ENCODE data around the gene MAGT1.
"Not testable (repeated sequence)": the region's sequence is repeated elsewhere in the genome, so short reads cannot be mapped to it uniquely, and the experiment has no call there.

Gene MAGT1

DNA sequence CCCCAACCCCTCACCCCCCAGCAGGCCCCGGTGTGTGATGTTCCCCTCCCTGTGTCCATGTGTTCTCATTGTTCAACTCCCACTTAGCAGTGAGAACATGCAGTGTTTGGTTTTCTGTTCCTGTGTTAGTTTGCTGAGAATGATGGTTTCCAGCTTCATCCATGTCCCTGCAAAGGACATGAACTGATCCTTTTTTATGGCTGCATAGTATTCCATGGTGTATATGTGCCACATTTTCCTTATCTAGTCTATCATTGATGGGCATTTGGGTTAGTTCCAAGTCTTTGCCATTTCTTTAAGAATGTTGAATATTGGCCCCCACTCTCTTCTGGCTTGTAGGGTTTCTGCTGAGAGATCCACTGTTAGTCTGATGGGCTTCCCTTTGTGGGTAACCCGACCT lies 73.2 kb downstream of the MAGT1 start:
- DNase-seq = not testable (repeated sequence)

- no peak for DNase-seq
Observed at GRCh38 chrX:77820091-77820727, 75.0 kb downstream of the MAGT1 start.

DNA sequence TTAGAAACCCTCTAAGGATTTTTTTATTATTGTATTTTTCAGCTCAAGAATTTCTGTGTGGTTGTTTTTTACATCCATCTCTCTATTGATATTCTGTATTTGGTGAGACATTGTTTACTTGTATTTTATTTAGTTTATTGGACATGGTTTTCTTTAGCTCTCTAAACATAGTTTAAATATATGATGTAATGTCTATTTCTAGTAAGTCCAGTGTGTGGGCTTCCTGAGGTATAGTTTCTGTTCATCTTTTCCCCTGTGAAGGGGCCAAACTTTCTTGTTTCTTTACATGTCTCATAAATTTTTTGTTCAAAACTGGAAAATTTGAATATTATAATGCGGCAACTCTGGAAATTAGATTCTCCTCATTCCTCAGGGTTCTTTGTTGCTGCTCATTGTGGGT lies 81.0 kb downstream of the MAGT1 start:
- DNase-seq = no peak

DNA sequence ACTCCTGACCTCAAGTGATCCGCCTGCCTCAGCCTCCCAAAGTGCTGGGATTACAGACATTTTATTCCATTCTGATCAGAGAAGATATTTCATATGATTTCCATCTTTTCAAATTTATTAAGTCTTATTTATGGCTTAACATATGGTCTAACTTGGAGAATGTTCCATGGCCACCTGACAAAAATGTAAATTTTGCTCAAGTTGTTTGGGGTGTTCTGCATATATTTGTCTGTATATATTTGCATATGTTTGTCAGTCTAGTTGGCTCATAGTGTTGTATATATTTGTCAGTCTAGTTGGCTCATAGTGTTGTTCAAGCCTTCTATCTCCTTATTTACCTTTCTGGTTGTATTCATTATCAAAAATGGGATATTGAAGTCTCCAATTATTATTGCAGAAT lies 93.0 kb downstream of the MAGT1 start:
- DNase-seq = no peak

DNA sequence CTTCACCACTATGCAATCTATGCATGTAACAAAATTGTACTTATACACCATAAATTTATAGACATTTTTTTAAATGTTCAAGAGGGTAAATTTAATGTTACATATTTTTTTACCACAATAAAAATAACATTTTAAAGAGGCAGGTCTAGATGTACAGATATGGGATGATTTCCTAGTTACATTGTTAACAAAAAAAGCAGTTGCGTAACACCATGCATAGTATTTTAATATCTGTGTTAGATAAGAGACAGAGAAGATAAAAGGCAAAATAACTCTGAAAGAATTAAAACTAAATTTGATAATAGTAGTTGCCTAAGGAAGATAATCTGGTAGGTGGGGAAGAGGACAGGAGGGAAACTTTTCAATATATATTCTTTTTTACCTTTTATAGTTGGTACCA lies 100.1 kb downstream of the MAGT1 start:
- DNase-seq = no peak

- DNase-seq = no peak
Observed at GRCh38 chrX:77793946-77794345, 101.3 kb downstream of the MAGT1 start.

DNA sequence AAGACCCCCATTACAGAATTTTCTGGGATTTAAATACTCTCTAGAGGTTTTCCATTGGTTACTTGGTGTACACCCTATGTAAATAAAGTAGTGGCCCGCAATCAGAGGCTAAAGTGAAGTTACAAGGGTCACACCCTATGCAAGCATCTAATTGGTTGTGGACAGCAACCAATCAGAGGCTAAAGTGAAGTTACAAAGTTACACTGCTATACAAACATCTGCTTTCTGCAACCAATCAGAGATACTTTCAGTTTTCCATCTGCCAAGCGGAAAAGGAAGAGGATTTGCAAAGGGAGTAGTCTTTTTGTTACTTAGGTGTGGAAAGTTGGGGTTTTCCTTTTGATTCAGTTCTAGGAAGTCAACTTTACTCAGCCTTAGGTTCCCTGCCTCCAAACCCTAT lies 107.2 kb downstream of the MAGT1 start:
- DNase-seq = peak; percentile 82

GRCh38 chrX:77786365-77786680 lies 108.9 kb downstream of the MAGT1 start:
- no peak for DNase-seq

- DNase-seq = peak; percentile 93
Observed at GRCh38 chrX:77785486-77786364, 109.5 kb downstream of the MAGT1 start, which contains the start of gene ATRX. ATRX (minus strand) TSS chrX:77786216; CDS start chrX:77786001, 215 bp downstream.

DNA sequence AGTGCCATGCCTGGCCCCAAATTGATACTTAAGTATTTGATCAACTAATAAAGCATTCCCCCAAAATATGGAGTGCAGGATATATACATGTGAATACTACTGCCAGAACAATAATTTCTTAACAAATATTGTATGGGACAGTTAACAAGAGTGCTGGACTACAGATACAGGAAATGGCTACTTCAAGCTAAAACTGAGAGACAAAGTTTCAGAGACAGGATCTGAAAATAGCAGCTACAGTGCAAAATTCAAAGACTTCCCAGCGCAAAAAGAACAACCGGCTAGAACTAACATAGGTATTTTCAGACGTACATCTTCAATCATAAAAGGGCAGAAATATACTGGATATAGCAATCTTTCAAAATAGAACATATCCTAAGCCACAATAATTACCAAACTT lies 115.5 kb downstream of the MAGT1 start:
- no peak for DNase-seq

- peak; percentile 9 for DNase-seq
Observed at GRCh38 chrX:77776659-77777058, 118.6 kb downstream of the MAGT1 start.

All from hematopoietic multipotent progenitor cell treated with erythropoietin and hydrocortisone succinate and interleukin-3 and kit ligand, for 6 days (in vitro differentiated cells).